Transverse colon (tissue), 4 donors: ENCODE measurements around the gene ECI1. TPM values are rescaled to one million over a fixed set of nuclear protein-coding genes. Genes with fewer than 3 reads are reported as not detected.

Source experiments
- DNase-seq: peaks from one replicate; pipeline ENCODE4 v3.0.0-alpha.2; 2019
- H3K27ac ChIP-seq, 4 donors: fragments of 200-600 bp; sonication (generic); 2 replicates each; pipeline ENCODE4 v1.5.1; 2016 to 2018; ENCODE audit warnings: inconsistent platforms in 4 of 4
- H3K27me3 ChIP-seq: fragments of 200-600 bp; sonication (generic); 2 replicates; pipeline ENCODE4 v1.5.1; 2017; ENCODE audit warnings: inconsistent platforms
- H3K36me3 ChIP-seq, 4 donors: fragments of 200-600 bp; sonication (generic); 2 replicates each; pipeline ENCODE4 v1.5.1; 2017 to 2019; ENCODE audit warnings: inconsistent platforms in 4 of 4
- H3K4me1 ChIP-seq, 4 donors: fragments of 200-600 bp; sonication (generic); 2 replicates each; pipeline ENCODE4 v1.5.1; 2017 to 2020; ENCODE audit warnings: inconsistent platforms in 4 of 4
- H3K4me3 ChIP-seq, 4 donors: fragments of 200-600 bp; sonication (generic); 1 replicate in 1 of 4; 2 replicates in 3 of 4; pipeline versions ENCODE4 v1.5.1 to v1.6.1; 2017 to 2019; ENCODE audit warnings: inconsistent platforms in 4 of 4
- H3K9me3 ChIP-seq, 2 donors: fragments of 200-600 bp; sonication (generic); 2 replicates each; pipeline ENCODE4 v1.5.1; 2017 to 2019; ENCODE audit warnings: inconsistent platforms in 2 of 2
- EP300 ChIP-seq: sonication (generic); formaldehyde crosslinking; IDR thresholded peaks from one replicate; pipeline ENCODE4 v1.6.1; 2017; ENCODE audit warnings: antibody characterized with exemption, low read depth
- POLR2A ChIP-seq: fragments of 450-650 bp; IDR thresholded peaks from one replicate; pipeline ENCODE4 v1.6.1; 2016; ENCODE audit warnings: antibody characterized with exemption, mild to moderate bottlenecking, moderate library complexity
- POLR2AphosphoS5 ChIP-seq, 3 donors: sonication (generic); formaldehyde crosslinking; IDR thresholded peaks; one replicate each; pipeline ENCODE4 v1.6.1; 2016; ENCODE audit warnings: antibody characterized with exemption in 3 of 3
- WGBS, 2 donors: methylation state at CpG; one replicate each; pipeline ENCODE4 v1.1.5; 2018; ENCODE audit warnings: low coverage in 1 of 2; 5-methylcytosine and 5-hydroxymethylcytosine counted together
- in situ Hi-C, 4 donors: fragments of 200-750 bp; cut with MboI; loops; one replicate each; pipeline versions ENCODE4 v1.15.0 to v1.15.1; 2017; ENCODE audit warnings: low sequenced_read_pairs in 3 of 4, low pct_ligation_motif_present in 1 of 4, low pct_unique_long_range_greater_than_20kb in 1 of 4
- intact Hi-C: fragments of 100-400 bp; cut with DNase I; formaldehyde crosslinking; loops from one replicate; pipeline ENCODE4 v1.15.1; 2023; ENCODE audit warnings: low total_unique reads
- total RNA-seq, 4 donors: library from RNA; depleted of rRNA; stranded (reverse); fragments of >200 nt; gene quantifications; one replicate each; pipeline ENCODE4 v1.1.0, GENCODE V29; 2016
- TF ChIP-seq, protein P1 (sequence below), 5 experiments: fragments of 200-600 bp in 3 of 5; fragments of 450-650 bp in 2 of 5; sonication (generic) in 3 of 5; IDR thresholded peaks; 1 replicate in 2 of 5; 2 replicates in 3 of 5; pipeline ENCODE4 v1.5.1; 2016 to 2017; ENCODE audit warnings: antibody characterized with exemption in 5 of 5, inconsistent platforms in 3 of 5, mild to moderate bottlenecking in 2 of 5, moderate library complexity in 1 of 5

Gene ECI1
- total RNA-seq, 4 donors from 2014 or later = 24.5 to 218 (median 100) TPM

DNA sequence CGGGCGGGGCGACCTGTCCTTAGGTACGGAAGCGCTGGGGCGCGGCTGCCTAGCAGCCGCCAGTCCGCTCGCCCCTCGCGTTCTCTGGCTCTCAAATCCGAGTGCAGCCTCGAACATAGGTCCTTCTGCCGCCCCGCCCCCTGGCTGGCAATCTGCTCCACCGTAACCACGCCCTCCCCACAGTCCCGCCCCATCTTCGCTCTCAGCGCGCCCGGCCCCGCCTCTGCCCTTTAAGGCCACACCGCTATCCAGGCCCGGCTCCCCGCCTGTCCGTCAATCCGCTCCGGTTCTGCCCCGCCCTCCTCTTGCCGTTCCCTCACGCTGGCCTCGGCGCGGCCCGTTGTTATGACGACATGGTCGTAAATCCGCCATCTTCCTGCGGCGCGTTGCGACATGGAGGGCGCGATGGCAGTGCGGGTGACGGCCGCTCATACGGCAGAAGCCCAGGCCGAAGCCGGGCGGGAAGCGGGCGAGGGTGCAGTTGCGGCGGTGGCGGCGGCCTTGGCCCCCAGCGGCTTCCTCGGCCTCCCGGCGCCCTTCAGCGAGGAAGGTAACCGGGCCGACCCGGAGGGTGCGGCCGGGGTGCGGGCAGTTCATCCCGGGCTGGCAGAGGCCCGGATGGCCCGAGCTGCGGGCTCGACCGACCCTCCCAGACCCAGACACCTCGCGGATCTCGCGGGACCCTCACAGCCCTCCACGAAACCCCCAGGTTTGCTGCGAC is 28.0 kb downstream of the ECI1 start, which contains the start of gene E4F1:
Gene E4F1, plus strand, starts transcription at position 371 of the 721 bp plus-strand sequence. Its CDS starts 23 bp downstream, at position 394.
- WGBS, 2 donors = 1% methylated on average over 40 of the region's 82 CpGs; no CpG with 5 or more reads in 1 of the 2 donors
- intact Hi-C loops = no loop called here
- no peaks in the 10 kb centered on the region for H3K9me3 ChIP-seq
- H3K4me1 ChIP-seq = peaks cover 8 to 37% (median 22%) of the 10 kb centered on the region in 4 donors
- H3K27me3 ChIP-seq = no peaks in the 10 kb centered on the region
- DNase-seq = peak; percentile 100
- in situ Hi-C loops = no loop called here
- H3K4me3 ChIP-seq = peak within 1 kb of the TSS; percentile 78 to 98 (median 90)
- peaks cover 0 to under 1% (median under 1%) of the 10 kb centered on the region in 4 donors for H3K36me3 ChIP-seq
- TF ChIP-seq POLR2A (peak; percentile 87), EP300 (no peak), POLR2AphosphoS5 (IDR thresholded peaks at IDR 0.05) (peak; percentile 96 to 97 (median 97))
- TF ChIP-seq, protein P1, sequence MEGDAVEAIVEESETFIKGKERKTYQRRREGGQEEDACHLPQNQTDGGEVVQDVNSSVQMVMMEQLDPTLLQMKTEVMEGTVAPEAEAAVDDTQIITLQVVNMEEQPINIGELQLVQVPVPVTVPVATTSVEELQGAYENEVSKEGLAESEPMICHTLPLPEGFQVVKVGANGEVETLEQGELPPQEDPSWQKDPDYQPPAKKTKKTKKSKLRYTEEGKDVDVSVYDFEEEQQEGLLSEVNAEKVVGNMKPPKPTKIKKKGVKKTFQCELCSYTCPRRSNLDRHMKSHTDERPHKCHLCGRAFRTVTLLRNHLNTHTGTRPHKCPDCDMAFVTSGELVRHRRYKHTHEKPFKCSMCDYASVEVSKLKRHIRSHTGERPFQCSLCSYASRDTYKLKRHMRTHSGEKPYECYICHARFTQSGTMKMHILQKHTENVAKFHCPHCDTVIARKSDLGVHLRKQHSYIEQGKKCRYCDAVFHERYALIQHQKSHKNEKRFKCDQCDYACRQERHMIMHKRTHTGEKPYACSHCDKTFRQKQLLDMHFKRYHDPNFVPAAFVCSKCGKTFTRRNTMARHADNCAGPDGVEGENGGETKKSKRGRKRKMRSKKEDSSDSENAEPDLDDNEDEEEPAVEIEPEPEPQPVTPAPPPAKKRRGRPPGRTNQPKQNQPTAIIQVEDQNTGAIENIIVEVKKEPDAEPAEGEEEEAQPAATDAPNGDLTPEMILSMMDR (IDR thresholded peaks at IDR 0.05) = peak in 1 of 5 experiments; percentile 6
- H3K27ac ChIP-seq = peak within 1 kb of the TSS; percentile 91 to 98 (median 94)

DNA sequence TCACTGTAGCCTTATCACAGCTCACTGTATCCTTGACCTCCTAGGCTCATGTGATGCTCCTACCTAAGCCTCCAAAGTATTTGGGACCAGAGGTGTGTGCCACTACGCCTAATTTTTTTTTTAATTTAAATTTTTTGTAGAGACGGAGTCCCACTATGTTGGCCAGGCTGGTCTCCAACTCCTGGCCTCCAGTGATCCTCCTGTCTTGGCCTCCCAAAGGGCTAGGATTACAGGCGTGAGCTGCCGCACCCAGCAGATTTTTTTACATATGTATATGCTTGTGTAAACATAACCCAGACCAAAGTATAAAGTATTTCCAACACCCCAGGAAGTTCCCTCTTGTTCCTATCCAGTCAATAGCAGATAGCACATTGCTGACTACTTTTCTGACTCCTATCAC is 35.1 kb downstream of the ECI1 start:
- H3K36me3 ChIP-seq = no peaks in the 10 kb centered on the region
- DNase-seq = no peak
- H3K27ac ChIP-seq = peak overlapping the region in 1 of 4 donors; percentile 91
- TF ChIP-seq POLR2AphosphoS5 (IDR thresholded peaks at IDR 0.05) (no peak), POLR2A (no peak), EP300 (no peak)
- TF ChIP-seq, protein P1 (IDR thresholded peaks at IDR 0.05) = no peak
- in situ Hi-C loops = no loop called here
- H3K4me3 ChIP-seq = no peak overlapping the region
- H3K27me3 ChIP-seq = no peaks in the 10 kb centered on the region
- intact Hi-C loops = no loop called here
- WGBS, 2 donors = 93 to 96% methylated on average over 2 to 4 of the region's 4 CpGs
- H3K9me3 ChIP-seq = no peaks in the 10 kb centered on the region
- H3K4me1 ChIP-seq = peaks cover 18 to 25% (median 22%) of the 10 kb centered on the region in 4 donors

DNA sequence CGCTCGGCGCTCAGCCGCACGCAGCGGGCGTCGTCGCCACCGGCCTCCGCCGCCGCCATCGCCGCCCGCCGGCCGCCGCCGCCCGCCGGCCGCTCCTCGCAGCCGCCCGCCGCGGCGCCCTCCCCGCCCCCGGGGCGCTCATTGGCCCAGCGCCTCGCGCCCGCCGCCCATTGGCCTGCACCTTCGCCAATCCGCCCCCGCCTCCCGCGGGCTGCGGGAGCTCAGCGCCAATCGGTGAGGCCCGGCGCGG is 36.7 kb downstream of the ECI1 start, which contains the start of gene PGP:
Gene PGP, minus strand, starts transcription at position 122 of the 250 bp plus-strand sequence. Its CDS starts 63 bp downstream, at position 59.
- peaks cover 18 to 25% (median 22%) of the 10 kb centered on the region in 4 donors for H3K4me1 ChIP-seq
- H3K27me3 ChIP-seq = no peaks in the 10 kb centered on the region
- intact Hi-C loops (no loop called here), in situ Hi-C loops (no loop called here)
- H3K4me3 ChIP-seq = peak within 1 kb of the TSS; percentile 90 to 97 (median 92)
- H3K36me3 ChIP-seq = no peaks in the 10 kb centered on the region
- no peaks in the 10 kb centered on the region for H3K9me3 ChIP-seq
- peak within 1 kb of the TSS; percentile 93 to 97 (median 96) for H3K27ac ChIP-seq
- DNase-seq = no peak
- no peak for TF ChIP-seq POLR2A
- TF ChIP-seq, protein P1 (IDR thresholded peaks at IDR 0.05) = no peak
- TF ChIP-seq POLR2AphosphoS5 (IDR thresholded peaks at IDR 0.05) = no peak
- TF ChIP-seq EP300 = no peak
- 0% methylated on average over 2 of the region's 48 CpGs; no CpG with 5 or more reads in 1 of the 2 donors for WGBS, 2 donors

DNA sequence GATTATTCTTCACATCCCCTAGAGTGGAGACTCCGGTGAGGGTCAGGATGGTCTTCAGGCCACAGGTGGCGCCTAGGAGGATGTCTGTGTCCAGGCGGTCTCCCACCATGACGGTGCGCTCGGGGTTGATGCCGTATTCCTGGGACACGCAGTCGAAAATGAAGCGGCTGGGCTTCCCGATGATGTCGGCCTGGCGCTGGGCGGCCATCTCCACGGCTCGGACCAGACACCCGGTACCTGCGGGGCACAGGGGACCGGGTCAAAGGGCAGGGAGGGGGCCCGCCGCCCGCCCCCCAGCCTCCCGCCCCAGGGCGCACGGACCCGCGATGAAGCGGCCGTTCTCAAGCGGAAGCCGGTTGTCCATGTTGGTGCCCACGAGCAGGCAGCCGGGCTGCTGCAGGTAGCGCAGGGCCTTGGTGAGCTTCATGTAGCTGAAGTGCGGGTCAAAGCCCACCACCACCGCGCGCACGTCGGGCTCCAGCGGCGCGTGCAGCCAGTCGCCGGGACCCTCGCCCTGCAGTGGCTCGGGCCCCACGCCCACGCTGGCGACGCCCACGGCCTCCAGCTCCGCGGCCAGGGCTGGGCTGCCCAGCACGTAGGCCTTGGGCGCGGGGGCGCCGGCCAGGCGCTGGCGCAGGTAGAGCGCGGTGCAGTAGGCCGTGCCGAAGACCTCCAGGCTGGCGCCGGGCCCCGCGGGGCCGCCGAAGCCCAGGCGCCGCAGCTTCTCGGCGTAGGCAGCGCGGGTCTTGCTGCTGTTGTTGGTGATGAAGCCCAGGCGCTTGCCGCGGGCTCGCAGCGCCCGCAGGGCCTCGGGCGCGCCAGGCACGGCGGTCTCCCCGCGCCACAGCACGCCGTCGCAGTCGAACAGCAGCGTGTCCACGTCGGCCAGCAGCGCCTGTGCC is 37.3 kb downstream of the ECI1 start:
- intact Hi-C loops (no loop called here), in situ Hi-C loops (no loop called here)
- no peaks in the 10 kb centered on the region for H3K9me3 ChIP-seq
- peaks cover 18 to 25% (median 22%) of the 10 kb centered on the region in 4 donors for H3K4me1 ChIP-seq
- no peak for TF ChIP-seq POLR2A
- TF ChIP-seq EP300 = no peak
- TF ChIP-seq, protein P1 (IDR thresholded peaks at IDR 0.05) = no peak
- TF ChIP-seq POLR2AphosphoS5 (IDR thresholded peaks at IDR 0.05) = no peak
- WGBS, 2 donors = 0% methylated on average over 36 of the region's 98 CpGs; no CpG with 5 or more reads in 1 of the 2 donors
- no peaks in the 10 kb centered on the region for H3K27me3 ChIP-seq
- DNase-seq = no peak
- H3K4me3 ChIP-seq = peak overlapping the region; percentile 90 to 97 (median 92)
- H3K27ac ChIP-seq = peak overlapping the region; percentile 93 to 97 (median 95)
- no peaks in the 10 kb centered on the region for H3K36me3 ChIP-seq
